NK-92 (cell line): ENCODE measurements around the gene CSKMT.
"Not testable (repeated sequence)": the region's sequence is repeated elsewhere in the genome, so short reads cannot be mapped to it uniquely, and the experiment has no call there.

ENCODE experiments used
- DNase-seq: peaks from one replicate; lab custom pipeline; 2025; ENCODE audit not compliant: unreplicated experiment; lab: John Stamatoyannopoulos, UW

Gene CSKMT

DNA sequence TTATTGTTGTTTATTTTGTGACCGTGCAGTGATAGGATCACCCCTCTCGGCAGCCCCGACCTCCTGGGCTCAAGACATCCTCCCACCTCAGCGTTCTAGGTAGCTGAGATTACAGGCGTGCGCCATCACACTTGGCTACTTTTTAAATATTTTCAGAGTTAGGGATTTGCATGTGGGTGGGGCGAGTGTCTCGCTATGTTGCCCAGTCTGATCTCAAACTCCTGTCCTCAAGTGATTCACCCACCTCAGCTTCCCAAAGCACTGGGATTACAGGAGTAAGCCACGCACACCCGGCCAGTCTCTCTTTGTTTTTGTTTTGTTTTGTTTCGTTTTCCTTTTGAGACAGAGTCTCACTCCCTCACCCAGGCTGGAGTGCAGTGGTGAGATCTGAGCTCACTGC is 10.8 kb upstream of the CSKMT start:
- no peak for DNase-seq

DNA sequence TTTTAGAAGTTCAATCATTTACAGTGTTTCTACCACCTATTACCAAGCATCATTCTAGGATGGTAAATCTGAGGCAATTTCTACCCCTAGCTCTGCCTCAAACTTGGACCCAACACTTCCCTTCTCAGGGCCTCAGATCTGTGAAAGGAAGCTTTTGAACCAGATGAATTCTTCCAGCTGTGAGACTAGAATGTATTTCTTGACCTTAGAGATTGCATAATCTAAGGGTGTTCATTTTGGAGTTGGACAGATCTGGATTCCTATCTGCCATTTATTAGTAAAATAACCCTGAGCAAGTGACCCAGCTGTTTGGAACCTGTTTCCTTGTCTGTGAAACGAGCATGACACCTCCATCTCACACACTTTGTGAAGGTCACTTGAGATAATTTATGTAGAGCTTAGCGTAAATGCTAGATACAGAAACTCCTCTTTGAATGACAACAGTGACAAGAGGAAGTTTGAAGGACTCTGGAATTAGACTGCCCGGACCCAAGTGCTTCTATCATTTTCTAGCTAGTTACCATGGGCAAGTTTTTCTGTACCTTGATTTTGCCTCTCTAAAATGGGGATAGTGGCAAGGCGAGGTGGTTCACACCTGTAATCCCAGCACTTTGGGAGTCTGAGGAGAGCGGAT is 8.2 kb upstream of the CSKMT start:
- no peak for DNase-seq

DNA sequence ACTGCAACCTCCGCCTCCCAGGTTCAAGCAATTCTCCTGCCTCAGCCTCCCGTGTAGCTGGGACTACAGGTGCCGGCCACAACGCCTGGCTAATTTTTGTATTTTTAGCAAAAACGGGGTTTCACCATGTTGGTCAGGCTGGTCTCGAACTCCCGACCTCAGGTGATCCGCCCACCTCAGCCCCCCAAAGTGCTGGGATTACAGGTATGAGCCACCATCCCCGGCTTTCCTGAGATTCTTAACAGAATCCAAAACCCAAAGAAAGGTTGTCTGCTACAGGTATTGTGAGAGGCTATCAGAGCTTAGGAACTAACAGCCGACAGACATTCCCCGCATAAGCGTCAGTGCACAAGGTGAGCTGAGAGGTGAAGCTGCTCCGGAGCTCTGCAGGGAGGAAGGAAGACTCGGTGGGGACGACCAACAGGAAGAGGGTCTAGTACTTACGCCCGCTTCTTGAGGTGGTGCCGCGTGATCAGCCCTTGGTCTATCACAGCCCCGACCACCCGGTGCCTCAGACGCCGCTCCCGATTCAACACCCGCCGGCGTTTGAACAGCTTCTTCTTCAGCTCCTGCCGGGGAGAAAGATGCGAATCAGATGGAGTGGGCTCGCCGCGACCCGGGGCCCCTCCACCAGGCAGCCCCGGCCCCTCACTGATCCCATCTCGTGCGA is 572 bp upstream of the CSKMT start:
- no peak for DNase-seq

- DNase-seq, result no peak
These were observed 617 bp downstream of the CSKMT start for GRCh38 chr11:62665599-62666258.

DNA sequence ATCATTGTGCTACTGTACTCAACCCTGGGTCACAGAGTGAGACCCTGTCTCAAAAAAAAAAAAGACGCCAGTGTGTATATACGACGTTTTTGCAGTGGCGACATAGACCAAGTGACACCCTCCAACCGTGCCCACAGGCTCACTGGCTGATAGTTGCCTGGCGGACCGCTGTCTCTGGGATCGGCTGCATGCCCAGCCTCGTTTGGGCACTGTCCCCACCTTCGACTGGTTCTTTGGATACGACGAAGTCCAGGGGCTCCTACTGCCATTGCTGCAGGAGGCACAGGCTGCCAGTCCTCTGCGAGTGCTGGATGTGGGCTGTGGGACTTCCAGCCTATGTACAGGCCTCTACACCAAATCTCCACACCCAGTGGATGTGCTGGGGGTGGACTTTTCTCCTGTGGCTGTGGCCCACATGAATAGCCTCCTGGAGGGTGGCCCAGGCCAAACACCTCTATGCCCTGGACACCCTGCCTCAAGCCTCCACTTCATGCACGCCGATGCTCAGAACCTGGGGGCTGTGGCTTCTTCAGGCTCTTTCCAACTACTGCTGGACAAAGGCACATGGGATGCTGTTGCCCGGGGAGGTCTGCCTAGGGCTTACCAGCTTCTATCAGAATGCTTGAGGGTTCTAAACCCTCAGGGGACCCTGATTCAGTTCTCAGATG is 1.3 kb downstream of the CSKMT start:
- DNase-seq, result no peak

DNA sequence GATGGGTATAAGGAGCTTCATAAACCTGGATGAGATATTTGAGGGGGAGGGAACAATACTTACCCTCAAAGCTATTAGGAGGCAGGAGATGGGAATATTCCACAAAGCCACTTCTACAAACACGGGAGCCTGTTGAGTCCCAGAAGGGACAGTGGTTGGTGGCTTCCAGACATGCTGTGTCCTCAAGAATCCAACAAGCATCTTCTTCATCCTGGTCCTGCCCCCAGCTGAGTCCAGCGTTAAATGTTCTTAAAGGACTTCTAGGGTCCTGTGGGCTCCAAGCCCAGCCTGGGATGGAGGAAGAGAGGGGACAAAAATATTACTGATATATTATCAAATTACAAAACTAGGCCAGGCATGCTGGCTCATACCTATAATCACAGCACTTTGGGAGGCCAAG is 2.3 kb downstream of the CSKMT start:
- DNase-seq, result no peak

DNA sequence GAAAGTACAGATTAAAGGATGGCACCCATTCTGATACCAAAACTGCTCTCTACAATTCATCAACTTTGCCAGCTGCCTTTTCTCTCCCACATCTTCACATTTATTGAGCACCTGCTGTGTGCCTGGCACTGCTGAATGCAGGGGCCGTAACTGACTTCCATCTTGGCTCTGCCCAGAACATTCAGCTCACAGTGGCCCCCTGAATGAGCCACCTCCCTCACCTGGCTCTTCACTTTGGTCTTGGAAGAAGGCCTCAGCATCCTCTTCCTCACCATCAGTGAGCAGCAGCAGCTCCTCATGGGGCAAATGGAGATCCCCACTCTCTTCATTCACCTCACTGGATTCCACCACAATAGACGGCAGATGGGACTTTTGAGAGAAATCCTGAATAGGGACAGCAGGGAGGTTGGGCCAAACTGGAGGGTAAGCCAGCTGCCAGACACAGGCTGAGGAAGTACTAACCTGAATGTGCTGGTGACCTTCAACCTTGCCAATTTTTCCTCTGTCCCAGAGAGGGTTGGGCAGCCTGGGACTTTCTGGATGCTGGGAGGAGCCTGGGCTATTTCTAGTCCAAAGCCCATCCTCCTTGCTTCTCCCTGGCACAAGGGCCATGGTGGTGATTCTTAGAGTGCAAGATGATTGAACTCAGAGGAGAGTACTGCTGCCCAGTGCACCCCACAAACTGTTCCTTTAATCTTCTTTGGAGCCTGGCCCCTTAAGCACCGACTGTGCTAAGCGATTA is 4.5 kb downstream of the CSKMT start:
- no peak for DNase-seq

DNA sequence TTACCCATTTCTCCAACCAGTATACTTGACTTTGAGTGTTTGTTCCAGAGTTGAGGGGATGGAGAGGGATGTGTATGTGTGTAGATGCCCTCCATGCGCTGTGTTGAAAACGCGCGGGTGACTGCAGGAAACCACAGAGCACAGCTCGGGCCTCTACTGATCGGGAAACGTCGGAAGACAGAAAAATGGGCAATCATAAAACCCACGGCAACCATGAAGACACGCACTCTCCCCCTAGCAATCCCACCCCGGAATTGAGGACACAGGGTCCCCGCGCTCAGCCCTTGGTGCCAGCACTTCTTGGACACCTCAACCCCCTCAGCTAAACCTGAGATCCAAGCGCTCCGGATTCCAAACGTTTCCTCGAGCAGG is 6.1 kb downstream of the CSKMT start:
- no peak for DNase-seq

- DNase-seq, result no peak
These were observed 6.7 kb downstream of the CSKMT start, which contains the start of the genes LBHD1 and UQCC3 for GRCh38 chr11:62671608-62672389. TSS of gene LBHD1 (minus strand) at chr11:62672267. CDS start at chr11:62670031, 2,236 bp downstream. TSS of gene UQCC3 (plus strand) at chr11:62671673. CDS start at chr11:62671746, 73 bp downstream.

DNA sequence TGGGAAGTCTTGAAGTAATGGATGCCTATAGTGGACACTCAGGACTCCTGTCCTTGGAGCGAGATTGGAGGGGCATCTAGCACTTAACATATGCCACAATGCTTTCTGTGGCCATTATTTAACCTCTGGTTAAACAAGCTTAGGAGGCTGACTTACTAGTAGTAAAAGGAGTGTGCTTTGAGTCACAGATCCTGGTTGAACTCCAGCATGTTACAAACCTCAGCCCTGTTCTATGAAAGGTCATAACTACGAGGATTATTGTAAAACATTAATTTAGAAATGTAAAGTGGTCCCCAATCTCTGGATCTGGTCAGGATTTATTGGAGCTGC is 8.0 kb downstream of the CSKMT start:
- no peak for DNase-seq

DNA sequence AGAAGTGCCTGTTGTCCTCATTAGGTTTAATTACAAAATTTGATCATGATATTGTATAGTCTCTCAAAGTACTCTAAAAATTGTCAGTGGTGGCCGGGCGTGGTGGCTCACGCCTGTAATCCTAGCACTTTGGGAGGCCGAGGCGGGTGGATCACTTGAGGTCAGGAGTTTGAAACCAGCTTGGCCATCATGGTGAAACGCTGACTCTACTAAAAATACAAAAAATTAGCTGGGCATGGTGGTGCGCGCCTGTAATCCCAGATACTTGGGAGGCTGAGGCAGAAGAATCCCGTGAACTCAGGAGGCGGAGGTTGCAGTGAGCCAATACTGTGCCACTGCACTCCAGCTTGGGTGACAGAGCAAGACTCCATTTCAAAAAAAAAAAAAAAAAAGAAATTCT is 10.3 kb downstream of the CSKMT start:
- DNase-seq, result not testable (repeated sequence)

DNA sequence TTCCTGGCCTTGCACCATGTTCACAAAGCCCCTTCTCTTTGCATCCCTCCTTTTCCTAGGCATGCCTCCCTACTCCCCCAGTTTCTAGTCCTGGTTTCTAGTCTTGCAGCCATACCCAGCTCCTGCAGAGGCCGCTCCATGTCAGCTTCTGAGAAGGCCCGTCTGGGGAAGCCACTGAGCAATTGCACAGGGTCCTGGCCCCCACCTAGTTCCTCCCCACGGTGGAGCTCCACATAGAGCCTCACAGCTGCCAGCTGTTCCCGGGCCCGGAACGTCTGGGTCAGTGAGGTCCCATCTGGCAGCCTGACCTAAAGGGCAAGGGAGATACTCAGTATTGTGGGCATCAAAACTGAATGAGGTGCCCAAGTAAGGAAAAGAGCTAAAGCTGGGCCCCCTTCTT is 11.6 kb downstream of the CSKMT start:
- no peak for DNase-seq

DNA sequence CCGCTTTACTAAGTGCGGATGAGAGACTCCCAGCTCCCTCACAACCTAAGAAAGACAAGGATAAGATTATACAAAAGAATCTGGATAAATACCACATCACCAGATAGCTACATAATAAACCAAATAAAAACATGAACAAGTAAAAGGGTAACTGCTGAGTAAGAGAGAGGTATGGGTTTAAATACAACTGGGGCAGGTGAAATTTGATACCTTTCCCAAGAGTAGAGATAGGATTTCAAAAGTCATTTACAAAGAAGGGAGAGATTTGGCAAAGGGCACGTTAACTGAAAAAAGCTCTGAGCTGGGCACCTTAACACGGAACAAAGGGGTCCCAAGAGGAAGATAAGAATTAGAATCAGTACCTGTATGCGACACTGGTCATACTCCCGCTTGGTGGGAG is 12.0 kb downstream of the CSKMT start:
- DNase-seq, result no peak

DNA sequence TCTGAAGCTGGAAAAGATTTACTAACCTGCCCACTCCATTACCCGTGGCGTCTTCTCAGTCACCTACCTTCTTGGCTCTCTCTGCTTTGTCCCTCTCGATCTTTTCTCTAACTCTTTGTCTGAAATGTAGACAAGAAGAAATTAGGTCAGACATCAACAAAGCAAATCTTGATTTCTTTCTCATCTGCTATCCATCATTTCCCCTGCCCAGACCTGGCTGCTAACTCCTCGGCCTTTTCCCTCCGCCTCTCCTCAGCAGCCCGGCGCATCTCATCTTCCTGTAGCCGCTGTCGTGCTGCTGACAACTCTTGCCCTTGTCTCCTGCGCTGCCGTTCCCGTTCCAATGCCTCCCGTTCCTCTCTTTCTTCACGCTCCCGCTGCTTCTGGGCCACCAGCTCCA is 12.6 kb downstream of the CSKMT start:
- DNase-seq, result no peak

DNA sequence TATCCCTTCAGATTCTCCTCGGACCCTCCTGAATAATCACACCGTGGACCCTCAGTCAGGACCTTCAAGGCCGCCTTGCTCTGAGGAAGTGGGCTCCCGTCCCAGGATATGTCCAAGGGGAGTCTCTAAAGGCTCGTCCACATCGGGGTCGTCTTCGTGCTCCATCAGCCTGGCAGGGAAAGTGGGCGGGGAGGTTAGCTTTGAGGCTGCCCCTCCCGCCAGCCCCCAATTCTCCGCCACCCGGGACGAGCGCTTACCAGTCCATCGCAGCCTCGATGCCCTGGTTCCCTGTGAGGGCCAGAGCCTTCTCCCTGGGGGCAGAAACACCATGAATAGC is 13.3 kb downstream of the CSKMT start:
- no peak for DNase-seq

GRCh38 chr11:62678770-62679696 is 13.9 kb downstream of the CSKMT start, which contains the start of gene UBXN1:
TSS of gene UBXN1 (minus strand) at chr11:62679073. CDS start at chr11:62678923, 150 bp downstream.
- no peak for DNase-seq

- no peak for DNase-seq
These were observed 15.7 kb downstream of the CSKMT start for GRCh38 chr11:62680825-62681240.

DNA sequence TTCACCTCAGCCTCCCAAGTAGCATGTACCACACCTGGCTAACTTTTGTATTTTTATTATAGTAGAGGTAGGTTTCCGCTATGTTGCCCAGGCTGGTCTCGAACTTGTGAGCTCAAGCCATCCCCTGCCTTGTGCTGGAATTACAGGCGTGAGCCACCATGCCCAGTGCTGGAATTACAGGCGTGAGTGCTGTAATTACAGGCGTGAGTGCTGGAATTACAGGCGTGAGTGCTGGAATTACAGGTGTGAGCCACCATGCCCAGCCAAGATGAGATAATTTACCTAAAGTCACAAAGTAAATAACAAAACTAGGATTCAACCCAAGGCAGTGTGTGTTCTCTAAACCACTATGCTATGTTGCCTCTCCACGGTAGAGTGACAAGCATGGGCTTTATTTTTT is 17.4 kb downstream of the CSKMT start:
- DNase-seq, result no peak
